HEK293 (cell line): ENCODE data around the gene GALNT9.
"Not testable (repeated sequence)": the region's sequence is repeated elsewhere in the genome, so short reads cannot be mapped to it uniquely, and the experiment has no call there.

Experiments used
- CTCF ChIA-PET: fragments of 350-600 bp; formaldehyde crosslinking; extraction: SDS; loops from one replicate; lab custom pipeline; 2021; ENCODE audit warnings: antibody characterized with exemption; lab: Yijun Ruan, JAX
- POLR2A ChIA-PET: fragments of 300-600 bp; formaldehyde crosslinking; extraction: SDS; loops from one replicate; lab custom pipeline; 2020; ENCODE audit warnings: antibody characterized with exemption, inconsistent platforms; lab: Yijun Ruan, JAX
- H3K27ac ChIP-seq: fragments of 200-500 bp; sonication (Bioruptor generic); 2 replicates; pipeline ENCODE4 v1.5.1; 2014; ENCODE audit warnings: low read depth, low read length, control low read depth, inconsistent platforms; ENCODE audit errors: extremely low read depth
- H3K36me3 ChIP-seq, 2 experiments: fragments of 200-500 bp in 1 of 2; sonication (Bioruptor generic) in 1 of 2; 1 replicate in 1 of 2; 2 replicates in 1 of 2; pipeline ENCODE4 v1.5.1; 2014 to 2017; ENCODE audit warnings: inconsistent platforms in 2 of 2, low read length in 2 of 2; ENCODE audit not compliant: control insufficient read depth in 2 of 2, insufficient read depth in 1 of 2
- H3K4me1 ChIP-seq: fragments of 200-500 bp; sonication (Bioruptor generic); 2 replicates; pipeline ENCODE4 v1.5.1; 2014; ENCODE audit warnings: mild to moderate bottlenecking, low read length, inconsistent platforms; ENCODE audit not compliant: control insufficient read depth, insufficient read depth
- H3K4me3 ChIP-seq: 2 replicates; pipeline ENCODE4 v1.5.1; 2011; ENCODE audit warnings: low read depth, mild to moderate bottlenecking, control low read depth, low read length, moderate library complexity
- H3K9me3 ChIP-seq: fragments of 200-500 bp; sonication (Bioruptor generic); 2 replicates; pipeline ENCODE4 v1.5.1; 2014; ENCODE audit warnings: low read depth, low read length, inconsistent platforms; ENCODE audit not compliant: control insufficient read depth, insufficient read depth
- HOXA7 ChIP-seq: sonication (generic); formaldehyde crosslinking; IDR thresholded peaks from 2 replicates; pipeline ENCODE4 v1.8.1; 2022; ENCODE audit warnings: missing genetic modification reagents, borderline replicate concordance
- HOXC10 ChIP-seq: sonication (generic); formaldehyde crosslinking; IDR thresholded peaks from 2 replicates; pipeline ENCODE4 v1.8.1; 2023; ENCODE audit warnings: mild to moderate bottlenecking, missing genetic modification reagents
- KLF10 ChIP-seq: fragments of 450-650 bp; IDR thresholded peaks from 2 replicates; pipeline ENCODE4 v1.5.1; 2018; ENCODE audit warnings: missing biosample characterization, mild to moderate bottlenecking, missing genetic modification characterization
- KLF16 ChIP-seq: fragments of 450-650 bp; formaldehyde crosslinking; IDR thresholded peaks from 2 replicates; pipeline ENCODE4 v1.5.1; 2017; ENCODE audit warnings: missing biosample characterization, missing genetic modification characterization
- YY1 ChIP-seq: fragments of 450-650 bp; formaldehyde crosslinking; IDR thresholded peaks from 2 replicates; pipeline ENCODE4 v1.5.1; 2018; ENCODE audit warnings: missing biosample characterization, missing genetic modification characterization
- ZIC2 ChIP-seq: fragments of 450-650 bp; formaldehyde crosslinking; IDR thresholded peaks from 2 replicates; pipeline ENCODE4 v1.5.1; 2016; ENCODE audit warnings: missing biosample characterization, missing genetic modification characterization
- ZNF132 ChIP-seq: fragments of 450-650 bp; formaldehyde crosslinking; IDR thresholded peaks from 2 replicates; pipeline ENCODE4 v1.5.1; 2017; ENCODE audit warnings: missing biosample characterization, missing genetic modification characterization, borderline replicate concordance
- ZNF140 ChIP-seq: fragments of 450-650 bp; formaldehyde crosslinking; IDR thresholded peaks from 2 replicates; pipeline ENCODE4 v1.5.1; 2016; ENCODE audit warnings: missing biosample characterization, missing genetic modification characterization
- ZNF184 ChIP-seq: fragments of 450-650 bp; IDR thresholded peaks from 2 replicates; pipeline ENCODE4 v1.5.1; 2018; ENCODE audit warnings: missing biosample characterization, mild to moderate bottlenecking, missing genetic modification characterization
- ZNF211 ChIP-seq: fragments of 450-650 bp; formaldehyde crosslinking; IDR thresholded peaks from 2 replicates; pipeline ENCODE4 v1.5.1; 2016; ENCODE audit warnings: low read depth, missing biosample characterization, missing genetic modification characterization
- ZNF248 ChIP-seq: fragments of 450-650 bp; formaldehyde crosslinking; IDR thresholded peaks from 2 replicates; pipeline ENCODE4 v1.5.1; 2017; ENCODE audit warnings: missing biosample characterization, missing genetic modification characterization
- ZNF292 ChIP-seq: fragments of 450-650 bp; formaldehyde crosslinking; IDR thresholded peaks from 2 replicates; pipeline ENCODE4 v1.5.1; 2016; ENCODE audit warnings: low read depth, missing biosample characterization, missing genetic modification characterization, borderline replicate concordance
- ZNF354C ChIP-seq: fragments of 450-650 bp; formaldehyde crosslinking; IDR thresholded peaks from 2 replicates; pipeline ENCODE4 v1.5.1; 2016; ENCODE audit warnings: missing biosample characterization, missing genetic modification characterization, low read depth, borderline replicate concordance
- ZNF37A ChIP-seq: fragments of 450-650 bp; IDR thresholded peaks from 2 replicates; pipeline ENCODE4 v1.5.1; 2018; ENCODE audit warnings: missing biosample characterization, missing genetic modification characterization
- ZNF514 ChIP-seq: fragments of 450-650 bp; formaldehyde crosslinking; IDR thresholded peaks from 2 replicates; pipeline ENCODE4 v1.5.1; 2016; ENCODE audit warnings: missing biosample characterization, missing genetic modification characterization
- ZNF544 ChIP-seq: fragments of 450-650 bp; formaldehyde crosslinking; IDR thresholded peaks from 2 replicates; pipeline ENCODE4 v1.5.0; 2017; ENCODE audit warnings: missing biosample characterization, missing genetic modification characterization
- ZNF560 ChIP-seq: fragments of 450-650 bp; formaldehyde crosslinking; IDR thresholded peaks from 2 replicates; pipeline ENCODE4 v1.5.1; 2017; ENCODE audit warnings: missing biosample characterization, missing genetic modification characterization, borderline replicate concordance
- ZNF624 ChIP-seq: fragments of 450-650 bp; formaldehyde crosslinking; IDR thresholded peaks from 2 replicates; pipeline ENCODE4 v1.5.1; 2017; ENCODE audit warnings: missing biosample characterization, missing genetic modification characterization
- ZNF660 ChIP-seq: fragments of 450-650 bp; IDR thresholded peaks from 2 replicates; pipeline ENCODE4 v1.5.1; 2018; ENCODE audit warnings: missing biosample characterization, mild to moderate bottlenecking, missing genetic modification characterization
- ZNF701 ChIP-seq: fragments of 450-650 bp; formaldehyde crosslinking; IDR thresholded peaks from 2 replicates; pipeline ENCODE4 v1.5.1; 2016; ENCODE audit warnings: missing biosample characterization, missing genetic modification characterization
- ZNF776 ChIP-seq: fragments of 450-650 bp; formaldehyde crosslinking; IDR thresholded peaks from 2 replicates; pipeline ENCODE4 v1.5.0; 2017; ENCODE audit warnings: missing biosample characterization, missing genetic modification characterization, borderline replicate concordance
- ZNF777 ChIP-seq: fragments of 450-650 bp; formaldehyde crosslinking; IDR thresholded peaks from 2 replicates; pipeline ENCODE4 v1.5.1; 2017; ENCODE audit warnings: missing biosample characterization, missing genetic modification characterization, borderline replicate concordance
- ZSCAN4 ChIP-seq: fragments of 450-650 bp; formaldehyde crosslinking; IDR thresholded peaks from 2 replicates; pipeline ENCODE4 v1.5.1; 2017; ENCODE audit warnings: missing biosample characterization, missing genetic modification characterization

GALNT9 gene

GRCh38 chr12:132256646-132257045, 72.7 kb downstream of the GALNT9 start:
- no peak for TF ChIP-seq ZNF292 (tag by site-specific recombination)
- TF ChIP-seq ZNF211 (tag by site-specific recombination), result no peak
- no peak for TF ChIP-seq HOXA7 (CRISPR knock-in tag)
- no peak for TF ChIP-seq ZNF514 (tag by site-specific recombination)
- no peak for TF ChIP-seq ZNF701 (tag by site-specific recombination)
- ChIA-PET CTCF (no interaction called here), POLR2A (no interaction called here)
- Histone ChIP-seq H3K27ac (no peak overlapping the region), H3K36me3 (no peaks in the 10 kb centered on the region), H3K9me3 (no peaks in the 10 kb centered on the region), H3K4me3 (no peak overlapping the region), H3K4me1 (no peaks in the 10 kb centered on the region)

GRCh38 chr12:132255642-132256041, 73.7 kb downstream of the GALNT9 start:
- Histone ChIP-seq H3K9me3 (no peaks in the 10 kb centered on the region), H3K27ac (no peak overlapping the region), H3K4me1 (no peaks in the 10 kb centered on the region), H3K4me3 (no peak overlapping the region), H3K36me3 (no peaks in the 10 kb centered on the region)
- ChIA-PET POLR2A (no interaction called here), CTCF (no interaction called here)
- no peak for TF ChIP-seq ZNF140 (tag by site-specific recombination)
- TF ChIP-seq ZNF777 (tag by site-specific recombination), result no peak
- TF ChIP-seq ZNF132, result no peak
- no peak for TF ChIP-seq ZNF354C (tag by site-specific recombination)

- no peaks in the 10 kb centered on the region for H3K4me1 ChIP-seq
- POLR2A ChIA-PET, result no interaction called here
- H3K9me3 ChIP-seq, result no peaks in the 10 kb centered on the region
- CTCF ChIA-PET, result interaction anchor here (0.6 to 1.5 kb wide), 2 partner anchors 16 to 161 kb away, joined by 3 to 4 read pairs; no protein-coding TSS in a partner anchor
- H3K36me3 ChIP-seq, result no peaks in the 10 kb centered on the region
- H3K4me3 ChIP-seq, result no peak overlapping the region
- no peak overlapping the region for H3K27ac ChIP-seq
- TF ChIP-seq ZNF544 (tag by site-specific recombination) (peak; percentile 77; the same call in 1 of the 2 replicates), KLF16 (no peak), ZNF624 (tag by site-specific recombination) (peak; percentile 61; the same call in 1 of the 2 replicates), ZSCAN4 (no peak), ZNF776 (tag by site-specific recombination) (0 out of 2 replicates have a peak, but pooled peaks have one; percentile 19), ZNF184 (tag by site-specific recombination) (peak; percentile 66; the same call in 1 of the 2 replicates), ZIC2 (peak; percentile 26; the same call in 1 of the 2 replicates), HOXC10 (CRISPR knock-in tag) (no peak), ZNF660 (peak; percentile 63; the same call in 1 of the 2 replicates), ZNF560 (tag by site-specific recombination) (no peak), ZNF248 (no peak), KLF10 (tag by site-specific recombination) (peak; percentile 37; the same call in 1 of the 2 replicates), ZNF37A (tag by site-specific recombination) (0 out of 2 replicates have a peak, but pooled peaks have one; percentile 51), YY1 (tag by site-specific recombination) (peak; percentile 64; the same call in 1 of the 2 replicates)
These were observed 75.5 kb downstream of the GALNT9 start for GRCh38 chr12:132253698-132254480.

- POLR2A ChIA-PET, H3K4me1 ChIP-seq, H3K36me3 ChIP-seq, H3K4me3 ChIP-seq, H3K9me3 ChIP-seq, H3K27ac ChIP-seq: not testable (repeated sequence)
- CTCF ChIA-PET, result interaction anchor here (1.5 kb wide), 1 partner anchor 162 kb away, joined by 4 read pairs; no protein-coding TSS in a partner anchor
These were observed 76.4 kb downstream of the GALNT9 start for GRCh38 chr12:132252981-132253380.
